Epidermal melanocyte (primary cell): ENCODE results near the gene RBM18.

Experiments
- DNase-seq: peaks from one replicate; pipeline ENCODE4 v3.0.0; 2011; ENCODE audit warnings: low spot score; ENCODE audit not compliant: insufficient read length

The RBM18 gene

DNA sequence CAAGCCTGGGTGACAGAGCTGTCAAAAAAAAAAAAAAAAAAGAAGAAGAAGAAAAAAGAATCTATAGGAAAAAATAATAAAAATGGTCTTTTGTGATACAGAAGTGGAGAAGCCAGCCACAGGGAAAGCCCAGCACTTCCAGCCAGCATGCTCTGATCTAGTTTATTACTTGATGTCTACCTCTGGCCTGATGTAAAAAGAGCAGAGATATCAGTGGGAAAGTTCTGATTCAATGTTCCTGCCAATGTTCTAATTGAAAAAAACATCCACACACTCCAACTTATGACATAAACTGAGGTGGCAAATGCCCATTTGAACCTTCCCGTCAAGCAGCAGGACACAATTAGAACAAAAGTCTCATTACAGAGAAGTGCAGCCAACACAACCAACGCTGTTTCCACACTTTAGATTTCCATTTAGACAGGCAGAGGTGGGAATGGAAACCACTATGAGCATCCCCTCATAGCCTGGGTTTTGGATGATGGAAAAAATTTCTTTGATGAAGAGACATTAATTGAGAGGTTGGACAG, 5.7 kb downstream of the RBM18 start:
- DNase-seq, result no peak

DNA sequence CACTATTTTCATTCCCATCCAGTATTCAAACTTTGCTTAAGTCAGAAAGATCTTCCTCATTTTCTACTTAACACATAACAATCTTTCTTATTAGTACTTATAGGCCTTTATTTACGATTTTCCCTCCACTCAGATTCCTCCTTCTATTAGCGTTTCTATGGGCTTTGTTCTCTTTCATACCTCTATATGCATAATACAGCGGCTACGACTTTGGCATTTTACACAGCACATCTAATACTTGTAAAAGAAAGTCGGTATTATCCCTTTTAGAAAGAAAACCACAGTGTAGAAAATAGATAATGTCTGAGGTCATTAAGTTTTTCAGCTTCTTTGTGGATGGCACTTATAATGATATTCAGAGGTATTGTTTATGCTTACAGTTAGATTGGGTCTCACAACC, 8.4 kb downstream of the RBM18 start:
- no peak for DNase-seq

DNA sequence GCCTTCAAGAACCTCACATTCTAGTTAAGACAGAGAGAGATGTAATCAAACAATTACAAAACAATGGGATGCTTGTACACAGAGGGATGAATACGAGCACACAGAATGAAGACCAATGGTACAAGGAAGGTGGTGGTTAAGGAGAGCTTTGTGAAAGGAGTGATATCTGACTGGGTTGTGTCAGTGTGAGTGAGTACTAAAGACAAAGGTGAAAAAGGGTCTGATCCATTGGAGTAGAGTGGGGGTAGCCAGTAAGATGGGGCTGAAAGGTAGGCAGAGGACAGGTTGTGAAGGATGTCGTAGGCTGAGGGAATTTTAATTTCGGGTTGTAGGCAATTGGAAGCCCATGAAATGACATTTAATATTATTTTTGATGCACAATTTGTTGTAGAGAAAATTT, 9.9 kb downstream of the RBM18 start:
- no peak for DNase-seq

DNA sequence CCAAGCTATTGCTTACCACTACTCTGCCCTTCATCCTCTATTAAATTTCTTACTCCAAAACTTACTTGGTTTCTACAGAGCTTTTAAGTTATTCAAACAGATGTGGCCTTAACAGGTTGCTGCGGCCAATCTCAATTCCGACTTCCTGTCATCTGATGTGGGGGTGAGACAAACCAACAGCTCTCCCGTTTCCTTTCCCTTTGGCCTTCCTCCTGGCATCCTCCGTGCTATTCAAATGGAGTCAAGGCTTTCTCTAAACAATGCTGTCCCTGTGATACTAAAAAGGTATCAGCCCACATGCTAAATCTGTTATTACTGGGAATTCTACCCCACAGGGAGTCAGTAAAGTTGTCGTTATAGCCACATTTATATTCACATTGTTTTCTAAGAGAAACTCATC, 11.8 kb downstream of the RBM18 start:
- no peak for DNase-seq

DNA sequence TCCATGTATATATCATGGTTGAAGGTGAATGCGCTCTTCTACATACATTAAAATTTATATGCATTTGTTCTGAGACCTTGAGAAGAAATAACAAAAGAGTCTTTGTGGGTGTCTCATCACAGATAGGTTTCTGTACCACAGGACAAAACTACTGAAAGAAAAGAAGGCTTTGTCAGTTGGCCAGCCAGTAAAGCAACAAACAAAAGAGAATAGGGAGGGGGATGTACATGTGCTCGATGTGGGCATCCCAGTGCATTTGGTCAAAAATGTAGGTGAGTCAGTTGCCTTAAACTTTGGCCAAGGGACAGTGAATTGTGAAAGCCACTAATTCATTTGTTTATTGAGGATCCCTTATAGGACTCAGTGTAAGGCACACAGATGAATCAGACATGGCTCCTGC, 13.3 kb downstream of the RBM18 start:
- no peak for DNase-seq

DNA sequence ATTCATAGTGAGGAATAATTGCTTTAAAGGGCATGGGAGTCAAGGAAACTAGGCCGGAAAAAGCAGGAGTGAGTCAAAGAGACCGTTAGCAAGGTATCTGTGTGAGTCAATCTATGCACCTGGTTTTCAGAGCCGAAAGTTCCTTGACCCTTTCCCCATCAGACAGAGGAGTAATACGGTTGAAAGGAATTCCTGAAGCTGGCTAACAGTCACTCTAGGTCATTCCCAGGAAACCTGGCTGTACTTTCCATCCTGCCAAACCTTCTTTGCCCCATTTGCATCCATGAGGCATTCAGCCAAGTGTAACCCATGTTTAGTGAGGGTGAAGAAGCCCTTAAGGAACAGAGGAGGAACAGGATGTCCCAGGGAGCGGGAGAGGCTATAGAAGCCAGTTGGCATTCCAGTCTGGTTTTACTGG, 16.2 kb downstream of the RBM18 start:
- no peak for DNase-seq

DNA sequence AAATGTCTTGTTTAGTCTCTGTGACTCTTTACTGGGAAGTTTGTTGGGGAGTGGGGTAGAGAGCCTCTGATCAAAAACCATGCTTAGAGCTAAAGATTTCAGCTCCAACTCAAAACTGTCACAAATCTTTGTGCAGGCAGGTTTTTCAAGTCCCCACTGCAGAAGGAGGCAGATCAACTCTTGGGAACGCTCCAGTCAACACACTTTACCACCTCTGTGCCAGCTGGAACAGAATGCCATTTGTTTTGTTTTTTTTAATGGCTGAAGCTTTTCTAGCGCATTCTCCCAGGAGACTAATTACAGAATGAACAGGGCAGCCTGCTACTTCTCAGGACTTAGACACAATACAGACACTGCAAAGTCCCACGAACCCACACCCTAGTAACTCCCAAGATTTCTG, 18.0 kb downstream of the RBM18 start:
- no peak for DNase-seq

DNA sequence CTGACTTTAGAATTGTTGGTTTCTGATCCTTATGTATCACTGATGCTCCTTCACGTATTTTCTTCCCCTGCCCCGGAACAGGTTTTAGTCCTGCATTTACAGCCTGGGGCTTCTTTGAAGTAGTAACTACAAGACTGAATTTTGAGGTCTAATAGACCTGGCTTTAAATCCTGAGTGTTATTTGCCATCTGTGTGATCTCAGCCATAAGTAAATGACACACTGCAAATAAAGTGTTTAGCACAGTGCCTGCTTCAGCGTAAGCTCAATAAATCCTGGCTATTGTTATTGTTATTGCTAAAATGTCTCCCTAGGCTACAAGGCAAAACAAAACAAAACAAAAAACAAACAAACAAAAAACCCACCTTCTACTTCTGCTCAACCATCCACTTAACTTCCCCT, 20.3 kb downstream of the RBM18 start:
- no peak for DNase-seq

DNA sequence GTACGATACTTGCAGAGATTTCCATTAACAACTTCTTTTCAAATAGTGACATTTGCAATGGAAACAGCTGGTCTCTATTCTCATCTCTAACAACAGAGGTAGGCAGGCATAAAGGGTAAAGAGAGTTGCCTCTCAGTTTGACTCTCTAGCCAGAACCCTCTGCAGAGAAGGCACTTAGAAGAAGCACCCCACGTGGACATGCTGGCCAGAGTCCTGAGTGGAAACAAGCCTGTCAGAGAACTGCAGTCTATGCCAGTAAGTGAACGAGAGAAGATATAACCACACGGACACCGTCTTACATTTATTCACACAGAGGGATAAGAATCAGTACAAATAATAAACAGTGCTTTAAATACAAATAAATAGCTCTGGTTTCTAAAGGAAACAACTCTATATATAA, 24.9 kb downstream of the RBM18 start:
- no peak for DNase-seq

DNA sequence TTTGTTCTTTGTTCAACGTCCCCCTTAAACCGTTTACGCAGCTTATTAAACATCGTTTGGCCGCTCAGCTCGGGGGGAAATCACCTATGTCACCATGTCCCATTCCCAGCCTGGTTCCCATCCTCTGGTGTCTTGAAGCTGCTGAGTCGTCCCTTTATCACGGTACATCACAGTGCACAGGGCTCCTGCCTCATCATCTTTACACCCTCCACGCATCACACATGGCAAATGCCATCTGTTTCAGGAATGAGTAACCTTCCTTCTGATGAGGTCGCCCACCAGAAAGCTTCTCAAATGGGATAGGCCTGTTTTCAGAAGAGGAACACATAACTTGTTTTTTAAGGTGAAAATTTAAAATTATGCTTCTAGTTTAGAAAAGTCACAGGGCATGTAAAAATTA, 28.0 kb downstream of the RBM18 start:
- DNase-seq, result no peak

DNA sequence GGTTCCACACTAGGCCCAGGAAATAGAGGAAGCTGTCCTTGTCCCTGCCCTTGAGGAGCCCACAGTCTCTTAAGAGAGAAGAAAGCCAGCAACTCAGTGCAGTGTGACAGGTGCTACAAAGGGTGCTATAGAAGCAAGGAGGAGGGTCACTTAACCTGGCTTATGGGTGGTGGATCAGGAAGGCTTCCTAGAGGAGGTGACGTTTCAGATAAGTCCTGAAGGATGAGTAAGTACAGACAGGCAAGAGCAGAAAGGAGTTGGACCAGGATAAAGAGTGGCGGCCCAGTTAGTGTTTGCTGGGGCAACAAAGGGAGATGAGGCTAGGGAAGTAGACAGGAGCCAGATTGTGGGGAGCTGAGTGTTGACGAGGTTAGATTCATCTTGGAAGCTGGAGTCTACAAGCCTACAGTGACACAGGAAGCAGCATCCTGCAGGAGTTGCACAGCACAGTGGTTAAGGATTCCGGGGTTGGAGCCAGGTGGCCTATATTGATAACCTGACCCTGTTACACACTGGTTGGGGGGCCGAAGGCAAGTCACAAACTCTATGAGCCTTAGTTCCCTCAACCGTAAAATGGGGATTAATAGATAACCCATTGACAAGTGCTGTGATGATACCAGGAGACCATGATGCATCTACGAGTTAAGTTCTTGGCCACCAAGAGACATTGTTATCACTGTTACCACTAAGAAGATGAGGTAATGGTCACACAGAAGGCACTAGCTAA, 30.5 kb downstream of the RBM18 start:
- no peak for DNase-seq

DNA sequence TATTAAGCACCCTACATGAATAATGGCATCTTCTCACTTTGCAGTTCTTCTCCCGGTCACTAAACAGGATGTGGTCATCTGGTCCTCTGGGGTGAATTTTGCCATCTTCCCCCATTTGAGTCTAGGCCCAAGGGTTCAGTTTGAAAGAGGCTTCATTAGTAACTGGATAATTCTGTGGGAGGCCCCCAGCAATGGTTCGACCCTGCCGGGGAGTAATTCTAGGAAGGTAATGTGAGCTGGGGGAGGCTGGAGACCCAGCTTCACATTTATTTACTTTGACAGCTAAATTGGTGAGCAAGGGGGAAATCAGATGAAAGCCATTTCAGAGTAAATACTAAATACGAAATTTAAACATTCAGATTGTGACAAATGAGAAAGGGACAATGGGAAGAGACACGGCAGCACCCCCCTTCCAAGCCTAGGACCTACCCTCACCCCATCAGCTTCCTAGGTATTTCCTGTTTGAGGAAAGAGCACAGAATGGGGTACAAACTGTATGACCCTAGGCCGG, 31.8 kb downstream of the RBM18 start:
- no peak for DNase-seq

DNA sequence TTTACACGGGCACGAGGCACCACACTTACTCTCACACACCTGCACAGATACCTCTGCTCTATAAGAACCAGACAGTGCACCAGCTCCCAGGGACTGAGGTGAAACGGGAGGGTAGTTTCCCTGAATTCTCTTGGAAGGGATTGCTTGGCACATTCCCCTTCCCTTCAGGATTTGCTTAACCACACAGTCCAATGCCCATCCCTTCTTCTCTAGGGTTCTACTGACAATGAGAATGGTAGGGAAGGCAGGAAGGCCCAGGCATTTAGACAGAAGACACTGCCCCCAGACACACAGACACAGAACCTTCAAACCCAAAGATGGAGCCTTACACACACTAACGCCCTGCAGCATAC, 35.2 kb downstream of the RBM18 start:
- DNase-seq, result no peak

DNA sequence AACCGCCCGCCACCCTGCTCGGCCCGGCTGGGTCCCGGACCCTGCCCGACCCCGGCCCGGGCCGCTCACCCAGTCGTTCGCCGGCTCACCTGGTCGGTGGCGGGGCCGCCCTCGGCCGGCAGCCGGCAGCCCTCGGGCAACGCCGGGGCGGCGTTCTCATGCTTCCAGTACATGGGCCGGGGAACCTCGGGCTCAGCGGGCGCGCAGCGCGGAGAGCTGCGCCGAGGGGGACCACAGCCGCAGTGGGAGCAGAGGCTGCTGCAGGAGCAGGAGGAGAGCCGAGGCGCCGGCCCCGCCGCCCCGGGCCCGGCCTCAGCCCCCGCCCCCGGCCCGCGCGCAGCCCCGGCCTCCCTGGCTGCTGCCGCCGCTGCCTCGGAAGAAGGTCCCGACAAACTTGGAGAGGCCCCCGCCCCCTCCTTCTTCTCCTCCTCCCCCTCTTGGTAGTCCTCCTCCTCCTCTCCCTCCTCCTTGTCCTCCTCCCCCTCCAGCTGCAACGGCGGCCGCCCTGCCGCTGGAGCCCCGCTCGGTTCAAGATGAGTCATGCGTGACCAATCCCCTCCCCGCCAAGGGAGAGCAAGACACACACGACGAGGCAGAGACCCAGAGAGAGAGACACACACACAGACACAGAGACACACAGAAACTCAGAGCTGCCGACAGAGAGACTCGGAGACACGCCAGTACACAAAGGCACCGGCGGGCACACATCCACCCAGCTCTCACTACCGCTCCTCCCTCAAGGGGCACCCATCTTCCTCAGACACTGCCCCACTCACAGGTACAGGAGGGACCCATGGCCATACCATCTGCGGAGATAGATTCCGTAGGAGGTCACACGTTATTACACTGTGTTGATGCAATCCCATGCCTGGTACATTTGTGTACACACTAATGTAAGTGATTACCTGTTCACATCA, 35.8 kb downstream of the RBM18 start, which contains the start of gene LHX6:
TSS of gene LHX6 (minus strand) at position 390 of the 917 bp plus-strand sequence. CDS start at position 173, 217 bp downstream.
- no peak for DNase-seq

DNA sequence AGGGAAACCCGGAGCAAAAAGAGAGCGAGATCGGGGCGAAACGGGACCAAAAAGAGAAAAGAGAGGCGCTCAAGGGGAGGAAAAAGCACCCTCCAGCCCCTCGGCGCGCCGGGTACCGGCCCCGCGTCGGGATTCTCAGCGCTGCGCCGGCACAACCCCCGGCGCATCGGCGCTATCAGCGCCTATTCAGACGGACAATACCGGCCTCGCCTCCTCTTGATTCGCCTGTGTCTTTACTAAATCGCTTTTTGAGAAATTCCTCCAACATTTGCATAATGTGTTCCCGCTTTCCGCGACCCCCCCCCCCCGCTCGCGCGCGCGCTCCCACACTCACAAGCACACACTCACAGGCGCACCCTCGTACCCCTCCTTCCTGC, 36.5 kb downstream of the RBM18 start:
- DNase-seq, result no peak

DNA sequence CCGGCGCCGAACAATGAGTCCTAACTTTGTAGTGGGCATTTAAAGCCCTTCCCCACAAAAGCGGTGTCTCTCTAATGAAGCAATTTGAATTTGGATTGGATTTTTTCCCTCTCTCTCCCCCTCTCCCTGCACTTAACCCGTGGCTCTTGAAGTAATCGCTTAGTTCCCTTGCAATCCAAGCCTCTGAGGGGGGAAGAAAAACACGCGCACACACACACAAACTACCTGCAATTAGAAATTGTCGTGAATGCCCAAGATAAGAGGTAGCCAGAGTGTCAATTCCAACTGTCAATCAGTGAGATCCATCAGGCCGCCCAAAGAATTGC, 37.1 kb downstream of the RBM18 start:
- no peak for DNase-seq

DNA sequence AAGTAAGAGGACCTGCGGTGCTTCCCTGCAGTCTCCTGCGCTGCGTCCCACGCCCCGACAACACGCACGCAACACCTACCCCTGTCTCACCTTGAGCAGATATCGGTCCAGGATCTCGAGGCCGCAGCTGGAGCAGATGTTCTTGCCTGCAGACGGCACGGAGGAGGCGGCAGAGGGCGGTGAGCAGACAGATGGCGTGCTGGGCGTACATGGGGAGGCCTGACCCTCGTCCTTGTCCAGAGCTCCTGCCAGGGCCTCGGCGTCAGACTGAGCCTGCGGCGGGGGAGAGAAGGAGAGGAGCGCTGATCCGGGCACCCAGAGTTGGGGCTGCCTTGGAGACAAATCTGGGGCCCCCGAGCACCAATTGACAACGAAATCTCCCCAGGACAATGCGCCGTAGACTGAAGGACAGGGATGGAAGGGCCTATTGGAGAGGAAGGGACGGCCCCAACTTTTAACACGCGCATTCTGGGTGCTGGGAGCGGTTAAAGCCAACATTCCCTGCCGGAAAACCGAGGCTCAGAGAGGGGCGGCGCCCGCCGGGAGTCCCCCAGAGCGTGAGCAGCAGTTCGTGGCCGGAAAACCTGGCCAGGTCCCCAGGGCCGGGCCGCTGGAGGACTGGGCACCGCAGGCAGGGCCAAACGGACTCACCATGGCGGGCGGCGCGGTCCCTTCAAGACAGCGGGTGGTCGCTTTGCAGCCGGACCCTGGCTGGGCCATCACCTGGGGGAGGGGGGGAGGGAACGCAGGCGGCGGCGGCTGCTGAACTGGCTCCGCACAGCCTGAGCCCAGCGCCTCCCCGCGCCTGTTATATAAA, 37.7 kb downstream of the RBM18 start:
- DNase-seq, result no peak

DNA sequence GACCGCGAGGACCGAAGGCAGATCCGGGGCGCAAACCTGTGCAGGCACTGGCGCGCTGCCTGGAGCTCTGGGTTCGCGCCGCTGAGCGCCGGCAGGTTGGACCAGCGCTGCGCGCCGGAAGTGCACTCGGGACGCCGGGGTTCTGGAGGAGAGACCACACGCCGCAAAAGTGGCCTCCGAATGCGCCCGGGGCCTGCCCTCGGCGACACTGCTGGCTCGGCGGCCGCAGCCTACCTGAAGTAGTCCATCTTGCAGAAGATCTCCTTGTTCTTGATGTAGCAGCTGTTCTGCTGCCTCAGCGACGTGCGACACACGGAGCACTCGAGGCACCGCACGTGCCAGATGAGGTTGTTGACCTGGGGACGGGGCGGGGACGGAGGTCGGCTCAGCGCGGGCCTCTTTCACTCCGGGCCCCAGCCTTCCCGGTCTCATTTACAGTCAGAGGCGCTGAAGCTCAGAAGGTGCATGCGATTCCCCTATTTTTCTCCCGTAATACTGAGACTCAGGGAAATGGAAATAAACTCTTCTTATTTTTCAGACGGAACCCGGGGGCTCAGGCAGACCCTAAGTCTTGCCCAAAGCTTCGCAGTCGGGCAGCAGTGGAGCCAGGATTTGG, 38.4 kb downstream of the RBM18 start:
- DNase-seq, result no peak

DNA sequence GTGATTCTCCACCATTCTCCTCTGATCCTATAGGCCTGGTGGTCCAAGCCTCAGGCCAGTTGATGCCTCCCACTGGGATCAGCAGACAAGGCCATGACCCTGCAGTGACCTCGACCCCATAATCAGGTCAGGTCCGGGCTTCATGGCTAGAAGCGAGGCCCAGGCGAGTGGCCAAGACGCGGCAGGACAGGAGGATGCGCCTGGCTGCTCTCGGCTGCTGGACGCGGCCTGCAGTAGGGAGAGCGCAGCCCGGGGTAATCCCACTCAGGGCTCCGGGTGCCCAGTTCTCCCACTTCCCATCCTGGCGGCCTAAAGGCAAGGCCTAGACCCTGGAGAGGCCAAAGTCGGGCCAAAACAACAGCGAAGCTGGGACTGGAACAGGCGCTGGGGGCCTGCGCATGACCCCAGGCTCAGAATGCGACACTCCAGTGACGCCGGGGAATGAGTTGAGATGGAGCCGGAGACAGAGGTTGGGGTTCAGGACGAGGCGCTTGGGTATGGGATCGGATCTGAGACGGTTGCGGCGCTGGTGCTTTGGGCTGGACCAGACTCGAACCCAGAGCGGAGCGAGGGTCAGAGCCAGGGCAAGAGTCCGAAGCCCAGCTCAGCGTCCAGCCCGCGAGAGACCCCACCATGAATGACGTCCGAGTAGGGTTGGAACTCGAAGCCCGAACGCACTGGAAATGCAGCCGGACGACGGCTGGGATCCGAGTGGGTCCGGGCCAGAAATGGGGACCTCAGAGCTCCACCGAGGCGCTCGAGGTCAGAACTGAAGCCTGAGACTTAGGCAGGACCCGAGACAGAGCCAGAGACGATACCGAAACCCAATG, 39.1 kb downstream of the RBM18 start:
- DNase-seq, result no peak

DNA sequence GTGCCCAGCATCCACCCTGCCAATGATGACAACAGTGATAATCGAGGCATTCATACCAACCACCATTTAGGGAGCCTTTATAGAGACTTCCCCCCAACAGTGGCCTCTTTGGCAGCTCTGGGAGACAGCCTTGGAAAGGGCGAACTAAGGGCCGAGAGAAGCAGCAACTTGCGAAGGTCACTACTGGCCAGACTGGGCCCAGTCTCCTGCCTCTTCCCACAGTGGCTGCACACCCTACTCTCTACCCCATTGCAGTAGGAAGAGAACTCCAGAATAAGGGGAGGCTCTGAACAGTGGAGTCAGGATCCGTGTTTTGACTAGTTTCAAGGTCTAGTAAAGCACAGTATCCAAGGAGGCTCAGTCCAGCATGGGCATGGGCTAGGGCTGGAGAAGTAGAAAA, 41.2 kb downstream of the RBM18 start:
- peak; percentile 9 for DNase-seq
